ENCODE measurements around the gene PTGS1.

Gene PTGS1

DNA sequence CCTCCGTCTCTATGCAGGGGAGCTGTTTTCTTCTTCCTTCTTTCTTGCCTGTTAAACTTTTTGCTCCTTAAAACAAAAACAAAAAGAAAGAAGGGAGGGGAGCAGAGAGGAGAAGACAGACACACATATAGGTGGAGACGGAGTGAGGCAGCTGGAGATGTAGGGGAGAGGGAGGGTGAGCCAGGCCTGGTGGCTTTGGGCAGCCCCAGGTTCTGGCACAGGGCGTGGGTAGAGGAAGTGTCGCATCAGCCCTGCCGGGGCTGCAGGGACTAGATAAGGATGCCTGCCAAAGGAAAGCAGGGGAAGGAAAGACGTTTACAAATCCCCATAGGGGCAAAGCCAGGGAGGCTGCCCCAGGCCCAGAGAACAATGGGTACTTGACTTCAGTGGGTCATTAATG lies 38.7 kb upstream of the PTGS1 start:
- TF ChIP-seq CTCF (IDR thresholded peaks at IDR 0.05; ENCODE audit: borderline replicate concordance, insufficient read depth, low read depth, low read length): no peak
- H3K4me3 ChIP-seq (ENCODE audit: low read depth, low read length): no peak overlapping the region

DNA sequence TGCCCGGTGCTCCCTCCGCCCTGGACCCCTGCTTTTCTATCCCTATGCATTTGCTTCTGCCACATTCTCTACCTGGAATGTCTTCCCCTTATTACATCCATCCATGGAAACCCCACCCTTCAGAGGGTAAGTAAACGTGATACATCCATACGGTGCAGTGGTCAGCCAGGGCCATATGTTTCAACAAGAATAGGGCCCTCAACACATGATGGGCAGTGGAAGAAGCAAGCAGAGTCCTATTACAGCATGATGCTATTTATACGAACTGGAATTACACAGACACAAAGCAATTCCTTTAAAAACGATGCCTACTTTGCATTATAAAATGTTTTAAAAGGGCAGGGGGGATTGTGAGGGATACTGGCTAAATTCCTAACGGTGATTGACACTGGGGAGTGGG lies 38.2 kb upstream of the PTGS1 start:
- H3K4me3 ChIP-seq (ENCODE audit: low read depth, low read length): no peak overlapping the region
- no peak for TF ChIP-seq CTCF (IDR thresholded peaks at IDR 0.05; ENCODE audit: borderline replicate concordance, insufficient read depth, low read depth, low read length)

- no peak for TF ChIP-seq CTCF (IDR thresholded peaks at IDR 0.05; ENCODE audit: borderline replicate concordance, insufficient read depth, low read depth, low read length)
- no peak overlapping the region for H3K4me3 ChIP-seq (ENCODE audit: low read depth, low read length)
Measured at GRCh38 chr9:122333169-122333808, 37.5 kb upstream of the PTGS1 start.

DNA sequence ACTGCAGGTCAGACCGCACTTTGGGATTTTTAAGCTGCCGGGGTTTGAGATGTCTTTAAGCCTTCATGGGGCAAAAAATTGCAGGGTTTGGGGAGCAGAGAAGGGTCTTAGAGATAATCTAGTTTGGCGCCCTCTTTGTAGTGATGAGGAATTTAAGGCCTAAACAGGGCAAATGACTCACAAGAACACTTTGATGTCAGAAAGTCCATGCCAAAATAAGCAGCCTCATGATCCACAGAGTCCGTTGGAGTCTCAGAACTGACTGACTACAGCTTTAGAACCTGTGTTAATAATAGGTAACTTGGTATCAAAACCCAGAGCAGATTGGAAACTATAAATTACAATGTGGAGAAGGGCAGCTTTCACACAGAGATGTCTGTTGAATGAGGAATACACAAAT lies 35.9 kb upstream of the PTGS1 start:
- no peak overlapping the region for H3K4me3 ChIP-seq (ENCODE audit: low read depth, low read length)
- TF ChIP-seq CTCF (IDR thresholded peaks at IDR 0.05; ENCODE audit: borderline replicate concordance, insufficient read depth, low read depth, low read length): no peak

GRCh38 chr9:122336189-122336588 lies 34.6 kb upstream of the PTGS1 start:
- TF ChIP-seq CTCF (IDR thresholded peaks at IDR 0.05; ENCODE audit: borderline replicate concordance, insufficient read depth, low read depth, low read length): no peak
- H3K4me3 ChIP-seq (ENCODE audit: low read depth, low read length): no peak overlapping the region

- H3K4me3 ChIP-seq (ENCODE audit: low read depth, low read length): no peak overlapping the region
- no peak for TF ChIP-seq CTCF (IDR thresholded peaks at IDR 0.05; ENCODE audit: borderline replicate concordance, insufficient read depth, low read depth, low read length)
Measured at GRCh38 chr9:122336866-122337555, 33.8 kb upstream of the PTGS1 start.

DNA sequence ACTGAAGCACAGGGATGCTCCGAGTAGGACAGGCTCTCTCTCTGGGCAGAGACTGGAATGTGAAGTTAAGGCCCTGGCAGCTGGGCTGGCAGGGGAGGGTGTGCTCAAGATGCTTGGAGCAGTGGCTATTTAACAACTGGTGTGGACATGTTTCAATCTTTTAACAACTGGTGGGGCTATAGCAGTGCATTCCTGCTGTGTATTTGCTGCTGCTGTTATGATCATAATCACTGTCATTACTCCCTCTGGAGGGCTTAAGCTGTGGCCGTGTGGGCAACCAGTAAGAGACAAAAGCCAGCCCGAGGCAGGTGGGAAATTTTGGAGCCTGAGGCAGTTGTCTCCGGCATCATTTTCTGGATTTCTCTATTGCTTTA lies 33.3 kb upstream of the PTGS1 start:
- H3K4me3 ChIP-seq (ENCODE audit: low read depth, low read length): no peak overlapping the region
- no peak for TF ChIP-seq CTCF (IDR thresholded peaks at IDR 0.05; ENCODE audit: borderline replicate concordance, insufficient read depth, low read depth, low read length)

Measured in GM12875 (cell line).